ENCODE data around the gene IL1B. TPM values are rescaled to one million over a fixed set of nuclear protein-coding genes. Genes with fewer than 3 reads are reported as not detected.

Gene IL1B
- total and polyA plus RNA-seq, 2 experiments from 2014 or later, result 1.1 to 2.4 TPM

- H3K36me3 ChIP-seq (replicated peaks; ENCODE audit: insufficient read depth, low read depth), result no peaks in the 10 kb centered on the region
- DNase-seq (ENCODE audit: low spot score), result no peak
- H3K27me3 ChIP-seq, result no peaks in the 10 kb centered on the region
- no peaks in the 10 kb centered on the region for H4K20me1 ChIP-seq (ENCODE audit: insufficient read depth, poor library complexity, severe bottlenecking)
- no peak overlapping the region for H2AFZ ChIP-seq
- no peaks in the 10 kb centered on the region for H3K9me3 ChIP-seq (ENCODE audit: low read depth)
- no peak overlapping the region for H3K27ac ChIP-seq
- no peak overlapping the region for H3K4me2 ChIP-seq
- no peak overlapping the region for H3K4me3 ChIP-seq
- TF ChIP-seq, protein P1, sequence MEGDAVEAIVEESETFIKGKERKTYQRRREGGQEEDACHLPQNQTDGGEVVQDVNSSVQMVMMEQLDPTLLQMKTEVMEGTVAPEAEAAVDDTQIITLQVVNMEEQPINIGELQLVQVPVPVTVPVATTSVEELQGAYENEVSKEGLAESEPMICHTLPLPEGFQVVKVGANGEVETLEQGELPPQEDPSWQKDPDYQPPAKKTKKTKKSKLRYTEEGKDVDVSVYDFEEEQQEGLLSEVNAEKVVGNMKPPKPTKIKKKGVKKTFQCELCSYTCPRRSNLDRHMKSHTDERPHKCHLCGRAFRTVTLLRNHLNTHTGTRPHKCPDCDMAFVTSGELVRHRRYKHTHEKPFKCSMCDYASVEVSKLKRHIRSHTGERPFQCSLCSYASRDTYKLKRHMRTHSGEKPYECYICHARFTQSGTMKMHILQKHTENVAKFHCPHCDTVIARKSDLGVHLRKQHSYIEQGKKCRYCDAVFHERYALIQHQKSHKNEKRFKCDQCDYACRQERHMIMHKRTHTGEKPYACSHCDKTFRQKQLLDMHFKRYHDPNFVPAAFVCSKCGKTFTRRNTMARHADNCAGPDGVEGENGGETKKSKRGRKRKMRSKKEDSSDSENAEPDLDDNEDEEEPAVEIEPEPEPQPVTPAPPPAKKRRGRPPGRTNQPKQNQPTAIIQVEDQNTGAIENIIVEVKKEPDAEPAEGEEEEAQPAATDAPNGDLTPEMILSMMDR (IDR thresholded peaks at IDR 0.05; ENCODE audit: poor library complexity), result no peak
- TF ChIP-seq EZH2 (IDR thresholded peaks at IDR 0.05; ENCODE audit: borderline replicate concordance) (no peak), EZH2phosphoT487 (IDR thresholded peaks at IDR 0.05; ENCODE audit: low read depth, severe bottlenecking, unreplicated experiment) (no peak)
- no peaks in the 10 kb centered on the region for H3K79me2 ChIP-seq
- WGBS (ENCODE audit: low lambda C conversion rate, missing lambda C conversion rate), result 78% methylated on average over 11 of the region's 11 CpGs
- no peaks in the 10 kb centered on the region for H3K4me1 ChIP-seq (ENCODE audit: insufficient read depth)
- H3K9me2 ChIP-seq (replicated peaks; ENCODE audit: insufficient read depth), result no peaks in the 10 kb centered on the region
Measured at GRCh38 chr2:112849956-112850355, 13.4 kb upstream of the IL1B start.

- DNase-seq (ENCODE audit: low spot score), result no peak
- no peaks in the 10 kb centered on the region for H3K9me2 ChIP-seq (replicated peaks; ENCODE audit: insufficient read depth)
- WGBS (ENCODE audit: low lambda C conversion rate, missing lambda C conversion rate), result 79% methylated on average over 1 of the region's 1 CpG
- no peaks in the 10 kb centered on the region for H3K9me3 ChIP-seq (ENCODE audit: low read depth)
- no peak overlapping the region for H3K4me2 ChIP-seq
- no peak overlapping the region for H3K27ac ChIP-seq
- H2AFZ ChIP-seq, result no peak overlapping the region
- H3K4me1 ChIP-seq (ENCODE audit: insufficient read depth), result no peaks in the 10 kb centered on the region
- no peaks in the 10 kb centered on the region for H3K36me3 ChIP-seq (replicated peaks; ENCODE audit: insufficient read depth, low read depth)
- H3K4me3 ChIP-seq, result no peak overlapping the region
- no peaks in the 10 kb centered on the region for H4K20me1 ChIP-seq (ENCODE audit: insufficient read depth, poor library complexity, severe bottlenecking)
- TF ChIP-seq EZH2phosphoT487 (IDR thresholded peaks at IDR 0.05; ENCODE audit: low read depth, severe bottlenecking, unreplicated experiment) (no peak), EZH2 (IDR thresholded peaks at IDR 0.05; ENCODE audit: borderline replicate concordance) (no peak)
- TF ChIP-seq, protein P1 (IDR thresholded peaks at IDR 0.05; ENCODE audit: poor library complexity), result no peak
- no peaks in the 10 kb centered on the region for H3K27me3 ChIP-seq
- H3K79me2 ChIP-seq, result no peaks in the 10 kb centered on the region
Measured at GRCh38 chr2:112848833-112849232, 12.3 kb upstream of the IL1B start.

DNA sequence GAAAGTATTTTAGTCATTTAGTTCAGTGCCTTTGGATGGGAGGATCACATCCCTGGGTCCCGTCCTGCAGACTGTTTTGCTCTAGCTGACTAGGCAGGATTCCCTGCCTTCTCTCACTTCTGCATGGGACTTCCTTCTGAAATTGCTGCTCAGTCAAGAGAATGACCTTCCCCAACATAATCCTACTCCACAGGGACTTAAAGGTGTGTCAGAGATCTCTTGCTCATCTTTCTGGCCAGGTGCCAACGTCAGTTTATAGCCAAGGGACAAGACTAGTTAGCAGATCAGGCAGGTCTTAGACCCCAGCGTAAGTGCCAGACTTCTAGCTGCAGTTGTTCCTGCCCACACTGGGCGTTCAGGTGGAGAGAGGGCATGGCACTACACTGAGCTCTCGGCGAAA, 9.5 kb upstream of the IL1B start:
- DNase-seq (ENCODE audit: low spot score), result no peak
- TF ChIP-seq, protein P1 (IDR thresholded peaks at IDR 0.05; ENCODE audit: poor library complexity), result no peak
- no peak for TF ChIP-seq EZH2 (IDR thresholded peaks at IDR 0.05; ENCODE audit: borderline replicate concordance)
- no peak for TF ChIP-seq EZH2phosphoT487 (IDR thresholded peaks at IDR 0.05; ENCODE audit: low read depth, severe bottlenecking, unreplicated experiment)
- WGBS (ENCODE audit: low lambda C conversion rate, missing lambda C conversion rate), result 92% methylated on average over 6 of the region's 6 CpGs

GRCh38 chr2:112843836-112844235, 7.3 kb upstream of the IL1B start:
- Histone ChIP-seq H4K20me1 (ENCODE audit: insufficient read depth, poor library complexity, severe bottlenecking) (no peaks in the 10 kb centered on the region), H3K27me3 (no peaks in the 10 kb centered on the region), H3K4me3 (no peak overlapping the region), H3K4me2 (no peak overlapping the region), H3K36me3 (replicated peaks; ENCODE audit: insufficient read depth, low read depth) (no peaks in the 10 kb centered on the region), H3K79me2 (no peaks in the 10 kb centered on the region), H3K9me2 (replicated peaks; ENCODE audit: insufficient read depth) (no peaks in the 10 kb centered on the region), H2AFZ (no peak overlapping the region), H3K9me3 (ENCODE audit: low read depth) (no peaks in the 10 kb centered on the region), H3K27ac (no peak overlapping the region), H3K4me1 (ENCODE audit: insufficient read depth) (no peaks in the 10 kb centered on the region)
- DNase-seq (ENCODE audit: low spot score), result no peak
- 87% methylated on average over 2 of the region's 2 CpGs for whole genome bisulfite sequencing (ENCODE audit: low lambda C conversion rate, missing lambda C conversion rate)
- TF ChIP-seq EZH2phosphoT487 (IDR thresholded peaks at IDR 0.05; ENCODE audit: low read depth, severe bottlenecking, unreplicated experiment) (no peak), EZH2 (IDR thresholded peaks at IDR 0.05; ENCODE audit: borderline replicate concordance) (no peak)
- TF ChIP-seq, protein P1 (IDR thresholded peaks at IDR 0.05; ENCODE audit: poor library complexity), result no peak

More for the DNA sequence above, 9.5 kb upstream of the IL1B start:
- Histone ChIP-seq H3K79me2 (no peaks in the 10 kb centered on the region), H3K4me3 (no peak overlapping the region), H2AFZ (no peak overlapping the region), H3K27me3 (no peaks in the 10 kb centered on the region), H3K36me3 (replicated peaks; ENCODE audit: insufficient read depth, low read depth) (no peaks in the 10 kb centered on the region), H4K20me1 (ENCODE audit: insufficient read depth, poor library complexity, severe bottlenecking) (no peaks in the 10 kb centered on the region), H3K9me2 (replicated peaks; ENCODE audit: insufficient read depth) (no peaks in the 10 kb centered on the region), H3K4me1 (ENCODE audit: insufficient read depth) (no peaks in the 10 kb centered on the region), H3K4me2 (no peak overlapping the region), H3K9me3 (ENCODE audit: low read depth) (no peaks in the 10 kb centered on the region), H3K27ac (no peak overlapping the region)
